8988T (cell line): ENCODE measurements around the gene BABAM2.

Experiments
- DNase-seq: peaks from one replicate; pipeline ENCODE4 v3.0.0; 2011

BABAM2 gene

DNA sequence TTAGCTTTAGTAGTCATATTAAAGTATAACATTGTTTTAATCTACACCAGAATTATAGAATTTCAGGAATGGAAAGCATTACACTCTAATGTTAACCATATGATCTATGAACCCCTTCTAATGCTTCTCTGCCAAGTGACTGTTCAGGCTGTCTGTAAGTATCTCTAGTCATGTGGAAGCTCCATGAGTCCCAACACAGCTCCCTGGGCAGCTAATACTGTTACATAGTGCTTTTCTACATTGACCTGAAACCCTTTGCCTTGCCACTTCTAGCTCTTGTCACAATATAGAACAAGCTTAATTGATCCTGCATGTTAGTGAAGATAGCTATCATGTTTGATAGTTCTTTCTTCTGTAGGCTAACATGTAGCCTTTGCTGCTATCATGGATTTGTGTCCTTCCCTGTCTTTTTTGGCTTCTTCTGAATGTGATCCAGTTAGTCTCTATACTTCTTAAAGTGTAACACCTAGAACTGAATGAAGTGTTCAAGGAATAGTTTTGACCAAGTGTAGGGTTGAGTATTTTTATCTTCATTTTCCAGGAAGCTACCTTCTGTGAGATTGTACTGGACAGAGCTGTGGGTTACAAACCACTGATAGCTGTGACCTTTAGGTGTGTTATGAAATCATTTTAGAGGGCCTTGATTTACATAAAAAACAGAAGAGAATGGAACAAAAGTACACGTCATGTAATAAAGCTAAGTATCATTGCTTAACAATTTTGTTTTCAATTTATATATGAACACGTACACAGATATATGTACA, 23.7 kb downstream of the BABAM2 start:
- no peak for DNase-seq

DNA sequence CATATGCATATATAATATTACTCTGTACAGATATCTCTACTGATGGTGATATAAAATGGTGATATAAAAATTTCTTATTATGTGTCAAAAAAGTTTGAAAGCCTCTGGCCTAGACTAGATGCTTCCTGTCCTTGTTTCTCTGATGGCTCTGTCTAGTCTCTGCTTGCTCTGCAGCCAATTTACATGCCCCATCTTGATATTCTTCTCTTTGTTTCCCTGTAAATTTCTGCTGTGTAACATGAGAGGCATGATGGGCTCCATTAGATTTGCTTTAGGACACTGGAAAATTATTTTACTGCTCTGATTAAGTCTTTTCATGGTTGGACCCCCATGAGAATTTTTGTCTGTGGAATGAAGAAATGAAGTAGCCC, 24.3 kb downstream of the BABAM2 start:
- DNase-seq: no peak

DNA sequence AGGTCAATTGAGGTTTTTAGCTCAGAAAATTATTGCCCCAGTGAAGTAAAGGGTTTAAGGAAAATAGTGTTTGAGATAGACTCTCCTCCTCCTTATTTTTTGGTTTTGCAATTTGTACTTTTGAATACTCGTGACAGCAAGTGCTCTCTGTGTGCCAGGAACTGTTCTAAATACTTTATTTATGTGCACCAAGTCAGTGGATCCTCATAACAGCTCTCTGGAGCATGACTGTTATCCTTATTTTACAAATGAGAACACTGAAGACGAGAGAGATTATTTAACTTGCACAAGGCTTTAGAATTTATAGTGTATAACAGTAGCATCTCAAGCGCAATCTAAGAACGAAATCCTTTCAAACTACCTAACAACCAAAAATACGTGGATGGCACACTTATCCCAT, 24.7 kb downstream of the BABAM2 start:
- DNase-seq: no peak

DNA sequence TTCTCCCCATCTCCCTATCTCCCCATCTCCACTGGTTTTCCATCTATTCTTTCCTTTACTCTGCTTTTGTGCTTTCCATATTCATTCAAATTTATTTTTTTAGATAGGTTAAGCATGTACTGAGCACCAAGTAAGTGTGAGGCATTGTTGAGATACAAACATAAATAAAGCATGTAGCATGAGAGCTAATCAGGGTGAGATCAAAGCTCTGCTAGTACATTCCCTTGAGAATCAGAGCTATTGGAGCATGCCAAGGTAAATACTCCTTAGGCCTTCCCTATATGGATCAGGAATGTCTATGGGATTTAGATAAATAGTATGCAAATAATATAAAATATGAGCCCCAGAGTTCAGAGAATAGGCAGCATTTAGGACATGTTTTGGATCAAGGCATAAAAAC, 25.3 kb downstream of the BABAM2 start:
- no peak for DNase-seq

DNA sequence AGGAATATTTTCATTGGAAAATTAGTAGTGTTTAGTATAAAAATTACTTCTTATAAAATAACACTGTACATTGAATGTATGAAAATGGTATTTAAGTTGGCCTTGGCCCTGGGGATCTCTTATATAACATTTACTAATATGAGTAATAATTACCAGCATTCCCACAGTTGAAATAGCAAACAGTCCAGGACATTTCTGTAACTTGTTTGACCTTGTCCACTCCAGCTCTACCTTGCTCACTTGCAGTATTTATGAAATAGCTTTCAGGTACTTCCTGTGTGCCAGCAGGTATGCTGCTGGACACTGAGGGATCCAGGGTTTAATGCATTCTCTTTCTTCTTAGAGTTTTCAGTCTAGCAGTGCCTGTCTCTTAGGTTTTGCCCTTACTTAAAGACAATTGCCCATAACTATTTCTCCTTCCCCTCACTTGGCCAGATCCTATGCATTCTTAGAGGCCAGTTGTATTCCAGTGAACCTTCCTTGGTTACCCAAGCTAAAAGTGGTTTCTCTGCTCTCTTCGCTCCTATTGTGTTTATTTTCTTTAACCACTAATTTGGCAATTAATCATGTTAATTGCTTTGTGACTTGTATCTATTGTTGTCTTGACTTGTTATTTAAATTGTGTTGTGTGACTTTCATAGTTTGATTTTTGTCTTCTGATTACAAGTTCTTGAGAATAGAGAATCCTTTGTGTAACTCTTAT, 25.9 kb downstream of the BABAM2 start:
- no peak for DNase-seq

DNA sequence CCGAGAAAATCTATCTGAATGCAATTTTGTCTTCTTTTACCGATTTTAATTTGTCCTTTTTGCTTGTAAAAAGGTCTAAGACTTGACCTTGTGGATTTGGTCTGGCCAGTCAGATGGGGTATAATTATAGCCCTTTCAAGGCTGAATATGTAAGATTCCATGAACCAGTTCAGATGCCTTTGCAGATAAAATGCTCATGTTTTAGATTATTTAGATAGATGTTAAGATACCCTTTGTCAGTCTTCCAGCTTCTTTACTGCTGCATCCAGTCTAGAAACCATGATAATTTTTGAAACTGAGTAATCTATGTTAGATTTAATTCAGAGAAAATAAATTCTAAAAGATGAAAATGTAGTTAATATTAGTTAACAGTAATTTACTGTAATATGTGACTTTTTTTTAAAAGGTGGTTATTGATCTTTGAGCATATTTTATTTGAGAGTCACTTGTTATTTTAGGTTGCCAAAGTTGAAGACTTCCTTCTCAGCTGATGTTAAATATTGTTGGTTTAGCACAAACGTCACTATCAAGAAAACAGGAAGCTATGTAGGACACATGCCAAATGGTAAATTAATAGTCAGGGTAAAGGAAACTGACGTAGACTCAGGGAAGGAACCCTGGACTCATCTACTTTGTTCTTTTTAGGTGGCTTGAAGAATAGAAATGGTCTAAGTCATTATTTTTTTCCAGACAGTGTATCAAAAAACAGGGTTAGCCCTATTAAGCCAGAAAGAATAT, 29.8 kb downstream of the BABAM2 start:
- DNase-seq: no peak

DNA sequence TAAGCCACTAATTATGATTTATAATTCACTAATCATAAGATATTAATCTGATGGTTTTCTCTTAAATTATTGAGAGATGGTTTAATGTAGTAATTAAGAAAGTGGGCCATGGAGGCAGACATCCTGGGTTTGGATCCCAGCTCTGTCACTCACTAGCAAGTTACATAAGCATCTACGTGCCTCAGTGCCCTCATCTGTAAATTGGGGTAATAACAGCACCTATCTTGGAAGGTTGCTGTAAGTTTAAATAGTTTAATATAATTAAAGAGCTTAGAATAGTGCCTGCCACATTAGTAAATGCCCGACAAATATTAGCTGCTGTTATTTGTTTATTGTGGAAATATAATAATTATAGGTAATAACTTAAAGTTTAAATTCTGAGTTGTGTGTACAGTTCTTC, 30.9 kb downstream of the BABAM2 start:
- no peak for DNase-seq

DNA sequence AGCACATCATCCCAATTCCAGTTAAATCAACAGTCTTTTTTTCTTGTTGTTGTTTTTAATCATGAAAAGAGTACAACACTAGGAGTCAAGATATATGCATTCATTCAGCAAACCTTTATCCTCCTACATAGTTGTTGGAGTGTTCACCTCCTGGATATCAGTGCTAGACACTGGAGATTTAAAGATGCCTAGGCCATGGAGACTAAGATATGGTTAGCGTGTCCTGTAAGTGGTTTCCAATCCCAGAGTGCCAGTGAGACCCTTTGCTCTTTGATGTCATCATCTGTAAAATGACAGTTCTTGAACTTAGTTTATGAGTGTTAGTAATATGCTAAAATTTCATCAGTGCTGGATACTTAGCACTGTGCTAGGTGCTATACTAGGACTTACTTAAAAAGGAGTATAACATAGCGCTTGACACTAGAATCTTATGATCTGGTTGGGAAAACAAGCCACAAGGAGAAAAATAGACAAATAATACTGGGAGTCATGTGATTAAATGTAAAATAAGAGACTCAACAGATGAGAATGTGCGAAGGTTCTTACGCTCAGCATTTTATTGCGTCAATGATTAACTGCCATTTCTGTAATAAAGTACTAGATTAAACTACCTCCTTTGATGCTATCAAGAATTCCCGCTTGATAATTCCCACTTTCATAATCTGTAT, 31.5 kb downstream of the BABAM2 start:
- DNase-seq: no peak

DNA sequence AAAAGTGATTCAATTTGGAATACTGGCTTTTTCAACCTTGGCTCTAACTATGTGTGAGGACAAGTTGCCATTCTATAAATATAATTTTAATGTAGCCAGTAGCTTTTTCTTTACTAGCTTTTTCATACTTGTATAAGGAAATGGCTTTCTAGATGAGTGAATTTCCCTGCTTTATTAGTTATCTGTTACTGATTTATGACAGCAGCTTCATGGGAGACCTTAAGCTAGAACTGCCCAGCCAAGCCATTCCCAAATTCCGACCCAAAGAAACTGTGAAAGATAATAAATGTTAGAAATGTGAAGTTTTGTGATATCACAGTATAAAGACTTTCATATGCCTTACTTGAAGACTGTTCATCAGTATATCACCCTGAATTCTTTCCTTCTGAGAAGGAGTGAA, 32.3 kb downstream of the BABAM2 start:
- DNase-seq: no peak

DNA sequence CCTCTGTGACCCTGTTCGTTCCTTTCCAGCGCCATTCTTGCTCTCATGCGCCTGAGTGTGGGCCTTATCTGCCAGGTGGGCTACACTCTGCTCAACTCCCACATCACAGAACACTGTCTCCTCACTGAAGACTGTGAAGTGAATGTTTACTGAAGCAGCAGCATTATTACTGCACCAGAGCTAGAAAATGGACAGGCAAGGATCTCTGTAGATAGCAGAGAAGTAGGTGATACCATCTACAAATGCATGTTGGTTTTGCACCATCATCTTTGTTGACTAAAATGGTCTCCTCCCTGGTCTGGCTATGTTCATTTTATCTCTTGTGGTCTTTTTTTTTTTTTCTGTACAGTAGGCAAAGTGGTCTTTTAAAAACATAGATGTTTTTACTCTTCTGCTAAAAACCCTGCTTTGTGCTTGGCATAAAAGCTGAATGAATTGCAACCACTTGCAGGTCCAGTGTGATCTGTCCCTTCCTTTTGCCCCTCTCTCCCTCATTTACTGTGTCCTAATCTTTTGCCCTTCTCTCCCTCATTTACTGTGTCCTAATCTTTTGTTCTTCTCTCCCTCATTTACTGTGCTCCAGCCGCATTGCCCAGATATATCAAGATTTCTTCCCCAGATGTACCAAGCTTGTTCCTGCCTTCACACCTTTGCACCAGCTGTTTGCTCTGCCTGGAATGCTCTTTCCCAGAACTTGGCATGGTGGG, 35.4 kb downstream of the BABAM2 start:
- no peak for DNase-seq

DNA sequence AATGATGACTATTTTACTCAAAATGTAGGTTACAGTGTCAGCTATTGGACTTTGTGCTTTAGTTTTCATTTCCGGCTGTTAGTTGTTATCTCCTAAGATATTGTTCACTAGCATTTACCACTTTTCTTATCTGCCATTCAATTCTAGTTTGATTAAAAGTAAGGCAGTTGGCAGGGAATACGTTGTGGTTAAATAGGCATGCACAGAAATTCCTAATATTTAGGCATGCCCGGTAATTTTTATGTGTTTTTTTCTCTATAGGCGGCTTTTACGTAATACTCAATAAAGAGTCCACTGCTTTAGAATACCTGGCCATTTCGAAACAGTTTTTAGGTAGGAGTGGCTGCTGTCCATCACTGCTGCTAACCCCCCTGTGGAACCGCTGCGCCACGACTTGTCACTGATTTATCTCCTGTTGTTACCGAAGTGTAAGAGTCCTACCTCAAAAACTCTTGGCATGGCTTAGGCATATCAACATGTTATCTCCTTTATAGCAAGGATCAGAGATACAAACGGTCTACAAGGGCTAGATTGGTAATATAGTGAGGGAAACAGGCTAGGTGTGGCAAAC, 39.5 kb downstream of the BABAM2 start:
- no peak for DNase-seq

DNA sequence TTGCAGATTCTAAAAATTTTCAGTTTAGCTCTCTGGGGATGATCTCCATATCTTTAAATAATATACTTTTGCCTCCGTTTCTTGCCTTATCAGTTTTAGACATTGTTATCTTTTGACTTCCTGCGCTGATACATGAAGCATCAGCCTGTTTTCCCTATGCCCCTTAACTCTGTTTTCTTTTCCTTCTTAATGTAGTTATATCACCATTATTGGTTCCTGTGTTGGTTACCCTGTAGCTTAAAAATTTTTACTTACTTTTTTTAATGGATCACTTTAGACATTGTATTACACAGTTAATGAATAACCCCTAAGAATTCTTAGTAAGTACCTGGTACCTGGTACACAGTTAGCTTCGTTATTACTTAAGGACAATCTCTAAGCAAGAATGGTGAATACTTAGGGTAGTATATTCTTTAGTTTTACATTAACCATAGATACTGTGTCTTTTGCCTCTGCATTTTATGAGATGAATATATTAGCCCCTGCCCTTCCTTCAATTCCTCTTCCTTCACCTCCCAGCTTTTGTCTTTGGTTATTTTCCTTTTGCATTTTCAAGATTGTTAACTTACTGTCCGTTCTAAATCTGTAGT, 40.9 kb downstream of the BABAM2 start:
- no peak for DNase-seq

DNA sequence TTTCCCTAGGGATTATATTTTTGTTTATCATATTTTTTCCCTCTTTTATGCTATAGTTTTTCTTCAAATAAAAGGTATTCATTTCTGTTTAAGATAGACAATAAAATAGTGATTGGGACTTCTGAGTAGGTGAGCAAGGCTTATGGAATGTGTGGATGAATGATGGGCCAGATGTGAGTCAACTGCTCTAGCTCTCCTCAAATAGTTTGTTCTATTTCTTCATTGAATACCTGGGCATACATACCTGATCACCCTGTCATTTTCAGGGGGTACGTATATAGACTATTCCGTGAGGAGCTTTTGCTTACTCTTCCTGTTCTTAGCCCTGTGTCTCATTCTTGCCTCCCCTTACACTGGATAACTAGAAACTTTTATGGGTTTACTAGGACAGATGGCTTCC, 41.9 kb downstream of the BABAM2 start:
- no peak for DNase-seq

DNA sequence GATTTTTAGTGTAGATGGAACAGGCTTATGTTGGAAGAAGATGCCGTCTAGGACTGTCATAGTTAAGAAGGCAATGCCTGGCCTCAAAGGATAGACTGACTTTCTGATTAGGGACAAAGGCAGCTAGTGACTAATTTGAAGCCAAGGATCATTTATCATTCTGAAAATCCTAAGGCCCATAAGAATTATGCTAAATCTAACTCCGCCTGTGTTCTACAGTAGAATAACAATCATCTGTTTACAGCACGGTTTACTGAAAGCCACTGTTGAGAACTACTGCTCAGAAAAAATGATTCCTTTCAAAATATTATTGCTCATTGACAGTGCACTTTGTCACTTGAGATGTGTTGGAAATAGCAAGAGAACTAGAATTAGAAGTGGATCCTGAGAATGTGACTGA, 44.5 kb downstream of the BABAM2 start:
- DNase-seq: no peak

DNA sequence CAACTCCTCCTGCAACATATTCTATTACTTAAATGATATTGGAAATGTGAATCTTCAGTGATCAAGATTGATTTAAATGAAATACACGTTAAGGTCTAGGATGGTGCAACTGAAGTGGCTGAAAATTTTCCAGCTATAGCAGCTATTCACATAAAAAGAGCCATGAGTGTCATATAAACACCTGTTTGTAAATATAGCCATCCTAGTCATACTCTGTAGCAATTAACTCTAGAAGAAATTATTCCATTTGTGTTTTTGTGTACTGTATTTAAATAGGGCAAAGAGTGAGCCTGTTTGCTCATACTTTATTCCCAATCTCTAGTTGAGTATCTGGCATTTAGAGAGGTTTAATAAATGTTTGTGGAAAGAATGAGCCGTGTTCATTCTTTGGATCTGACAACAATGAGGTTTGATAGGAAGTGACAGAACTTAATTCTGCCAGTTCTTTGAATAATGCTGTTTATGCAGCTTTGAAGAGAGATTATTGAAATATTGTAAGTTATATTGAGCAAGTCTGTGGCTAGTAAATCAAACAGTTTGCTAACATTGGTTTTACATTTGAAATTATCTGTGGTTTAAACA, 49.7 kb downstream of the BABAM2 start:
- DNase-seq: no peak

DNA sequence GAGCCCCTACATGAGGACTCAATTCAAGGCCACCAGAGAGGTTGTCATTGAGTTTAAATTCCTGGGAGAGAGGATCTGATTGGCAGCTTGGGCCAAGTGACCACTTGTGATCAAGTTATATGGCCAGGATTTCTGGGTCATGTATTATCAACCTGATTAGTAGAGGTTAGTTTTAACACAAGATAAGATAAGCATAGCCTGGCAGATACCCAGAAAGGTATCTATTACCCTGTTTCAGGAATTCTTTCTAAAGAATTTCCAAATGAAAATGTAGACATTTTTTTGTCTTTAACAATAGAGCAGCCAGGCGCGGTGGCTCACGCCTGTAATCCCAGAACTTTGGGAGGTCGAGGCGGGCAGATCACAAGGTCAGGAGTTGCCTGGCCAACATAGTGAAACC, 50.5 kb downstream of the BABAM2 start:
- no peak for DNase-seq

DNA sequence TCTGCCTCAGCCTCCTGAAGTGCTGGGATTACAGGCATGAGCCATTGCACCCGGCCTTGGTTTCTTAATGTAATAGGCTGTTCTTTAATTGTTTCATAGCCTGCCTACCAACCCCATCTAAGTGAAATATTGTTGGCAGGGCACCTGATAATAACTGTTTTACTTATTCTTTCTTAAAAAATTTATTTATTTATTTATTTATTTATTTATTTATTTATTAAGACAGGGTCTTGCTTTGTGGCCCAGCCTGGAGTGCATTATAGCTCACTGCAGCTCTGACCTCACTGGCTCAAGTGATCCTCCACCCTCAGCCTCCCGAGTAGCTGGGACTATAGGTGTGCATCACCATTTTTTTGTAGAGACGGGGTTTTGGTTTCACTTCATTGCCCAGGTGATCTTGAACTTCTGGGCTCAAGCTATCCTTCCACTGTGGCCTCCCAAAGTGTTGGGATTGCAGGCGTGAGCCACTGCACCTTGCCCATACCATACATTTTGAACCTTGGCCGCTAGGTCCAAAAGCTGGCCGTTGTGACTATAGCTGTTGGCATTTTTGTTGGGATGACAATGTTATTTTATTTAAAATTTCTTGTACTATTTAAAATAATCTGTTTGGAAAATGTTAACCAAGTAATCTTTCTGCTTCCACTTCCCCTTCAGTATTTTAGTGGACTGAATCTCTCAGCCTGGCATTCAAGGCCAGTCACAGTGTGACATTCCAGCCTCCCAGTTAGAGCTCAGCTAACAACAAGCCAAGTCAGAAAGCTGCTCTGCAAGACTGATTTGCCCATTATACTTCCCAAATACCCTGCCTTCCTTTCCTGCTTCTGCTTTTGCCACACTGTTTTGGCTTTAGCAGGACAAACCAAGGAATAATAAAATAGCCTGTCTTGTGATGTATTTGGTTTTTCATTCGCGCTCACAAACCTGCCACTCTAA, 52.4 kb downstream of the BABAM2 start:
- no peak for DNase-seq

DNA sequence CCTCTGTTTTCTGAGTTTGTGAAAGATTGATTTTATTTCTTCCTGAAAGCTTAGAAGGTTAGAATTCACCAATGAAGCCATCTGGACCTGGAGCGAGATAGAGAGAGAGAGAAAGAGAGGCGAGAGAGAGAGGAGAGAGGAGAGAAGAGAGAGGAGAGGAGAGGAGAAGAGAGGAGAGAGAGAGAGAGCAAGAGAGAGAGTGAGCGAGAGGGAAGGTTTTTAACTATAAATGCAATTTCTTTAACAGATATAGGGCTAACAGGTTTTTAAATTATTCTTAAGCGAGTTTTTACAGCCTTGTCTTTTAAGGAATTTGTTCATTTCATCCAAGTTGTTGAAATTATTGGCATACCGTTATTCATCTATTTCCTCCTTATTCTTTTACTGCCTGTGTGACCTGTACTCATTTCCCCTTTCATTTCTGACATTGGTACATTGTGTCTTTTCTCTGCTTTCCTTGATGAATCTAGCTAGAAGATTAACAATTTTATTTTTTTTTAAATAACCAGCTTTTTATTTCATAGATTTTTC, 56.1 kb downstream of the BABAM2 start:
- DNase-seq: no peak

DNA sequence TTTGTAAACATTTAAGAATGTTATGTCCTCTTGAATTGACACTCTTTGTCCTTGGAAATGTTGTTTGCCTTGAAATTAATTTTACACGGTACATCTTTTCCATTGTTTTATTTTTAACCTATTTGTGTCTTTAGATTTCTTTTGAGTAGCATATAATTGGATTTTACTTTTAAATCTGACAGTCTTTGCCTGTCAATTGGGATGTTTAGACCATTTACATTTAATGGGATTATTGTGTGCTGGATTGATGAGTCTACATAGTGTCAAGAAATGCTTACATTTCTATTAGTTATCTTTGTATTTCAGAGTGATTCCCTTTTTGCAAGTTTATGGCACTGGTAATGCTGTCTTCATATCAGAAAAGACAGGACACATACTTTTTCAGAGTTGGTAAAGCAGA, 61.5 kb downstream of the BABAM2 start:
- DNase-seq: no peak

DNA sequence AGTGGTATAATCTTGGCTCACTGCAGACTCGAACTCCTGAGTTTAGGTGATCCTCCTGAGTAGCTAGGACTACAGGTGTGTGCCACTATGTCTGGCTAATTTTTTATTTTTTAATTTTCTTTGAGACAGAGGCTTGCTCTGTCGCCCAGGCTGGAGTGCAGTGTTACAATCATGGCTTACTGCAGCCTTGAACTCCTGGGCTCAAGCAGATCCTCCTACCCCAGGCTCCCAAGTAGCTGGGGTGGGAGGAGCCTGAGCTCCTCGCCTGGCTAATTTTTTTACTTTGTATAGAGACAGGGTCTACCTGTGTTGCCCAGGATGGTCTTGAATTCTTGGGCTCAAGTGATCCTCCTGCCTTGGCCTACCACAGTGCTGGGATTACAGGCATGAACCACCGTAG, 62.5 kb downstream of the BABAM2 start:
- no peak for DNase-seq
